ENCODE results near the gene PARP3. TPM values are rescaled to one million over a fixed set of nuclear protein-coding genes. Genes with fewer than 3 reads are reported as not detected.
"Not testable (repeated sequence)": the region's sequence is repeated elsewhere in the genome, so short reads cannot be mapped to it uniquely, and the experiment has no call there.

The PARP3 gene
- total RNA-seq, 2 experiments from 2014 or later = 15.8 to 19.0 TPM

DNA sequence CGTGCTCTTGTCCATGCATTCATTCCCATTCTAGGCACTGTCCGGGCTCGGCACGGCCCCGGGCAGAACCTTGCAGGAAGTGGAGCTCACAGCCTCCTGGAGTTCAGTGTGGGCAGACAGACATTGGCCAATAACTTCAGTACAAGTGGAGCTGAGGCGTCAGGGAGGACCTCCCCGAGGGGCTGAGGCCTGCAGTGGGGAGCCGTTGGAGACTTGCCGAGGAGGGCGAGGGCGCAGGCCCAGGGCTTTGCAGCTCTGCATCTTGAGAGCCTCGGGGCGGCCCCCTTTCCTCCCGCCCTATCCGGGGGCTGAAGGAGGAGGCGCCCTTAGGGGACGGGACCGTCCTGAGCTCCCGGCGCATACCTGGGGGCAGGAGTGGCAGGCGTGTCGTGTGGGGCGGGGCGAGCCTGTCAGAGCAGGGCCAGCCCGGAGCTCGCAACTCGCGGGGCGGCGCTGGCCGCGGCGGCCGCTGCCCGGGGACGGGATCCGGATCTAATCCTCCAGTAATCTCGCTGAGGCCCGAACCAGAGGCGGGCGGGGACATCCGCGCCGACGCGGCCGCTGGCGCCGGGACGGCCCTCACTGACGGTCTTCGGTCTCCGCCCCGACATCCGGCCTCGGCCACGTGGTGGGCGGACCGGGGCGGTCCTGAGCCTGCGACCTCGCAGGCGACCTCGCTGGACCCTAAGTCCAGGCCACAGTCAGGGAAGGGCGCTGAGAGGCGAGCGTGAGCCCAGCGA lies 40.8 kb downstream of the PARP3 start, which contains the start of gene ACY1:
ACY1 (plus strand) TSS at position 698 of the 740 bp plus-strand sequence. CDS start 530 bp downstream, outside the sequence.
- DNase-seq = peak; percentile 83
- Mint-ChIP-seq H3K27me3 (no peaks in the 10 kb centered on the region), H3K4me1 (peaks cover 29% of the 10 kb centered on the region), H3K27ac (peak within 1 kb of the TSS; percentile 88), H3K4me3 (peak within 1 kb of the TSS; percentile 98), H3K9me3 (ENCODE audit: low read depth) (no peaks in the 10 kb centered on the region), H3K36me3 (peaks cover 3% of the 10 kb centered on the region)
- CTCF ChIA-PET = interaction anchor here (0.8 to 4.1 kb wide), 20 partner anchors 9 to 1062 kb away, joined by 3 to 70 read pairs (median 4); partner anchors contain the start of genes ABHD14A, ABHD14B, DUSP7 and GLYCTK
- peak; percentile 85 for ATAC-seq

GRCh38 chr3:51983578-51984268 lies 41.6 kb downstream of the PARP3 start:
- ATAC-seq = peak; percentile 1
- Mint-ChIP-seq H3K9me3 (ENCODE audit: low read depth) (no peaks in the 10 kb centered on the region), H3K4me1 (peaks cover 29% of the 10 kb centered on the region), H3K27me3 (no peaks in the 10 kb centered on the region), H3K4me3 (peak overlapping the region; percentile 98), H3K27ac (peak overlapping the region; percentile 88), H3K36me3 (peaks cover 3% of the 10 kb centered on the region)
- CTCF ChIA-PET = interaction anchor here (0.7 to 4.1 kb wide), 14 partner anchors 8 to 304 kb away, joined by 3 to 70 read pairs (median 7); partner anchors contain the start of genes ABHD14A, ABHD14B, DUSP7 and GLYCTK
- DNase-seq = no peak

DNA sequence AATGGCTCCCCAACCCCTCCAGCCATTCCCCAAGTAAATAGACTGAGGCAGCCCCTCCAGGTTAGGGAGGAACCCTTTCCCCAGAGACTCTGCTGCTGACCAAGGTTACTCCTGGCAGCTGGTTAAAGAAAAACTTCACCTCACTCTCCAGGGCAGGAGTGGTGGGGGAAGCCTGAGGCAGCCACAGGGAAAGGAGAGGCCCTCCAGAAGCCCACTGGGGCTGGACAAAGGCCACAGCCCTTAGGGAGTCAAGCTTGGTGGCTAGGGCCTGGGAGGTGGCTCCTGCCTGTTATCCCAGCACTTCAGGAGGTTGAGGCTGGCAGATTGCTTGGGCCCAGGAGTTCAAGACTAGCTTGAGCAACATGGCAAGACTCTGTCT lies 42.1 kb downstream of the PARP3 start:
- peaks cover 29% of the 10 kb centered on the region for H3K4me1 Mint-ChIP-seq
- H3K27ac Mint-ChIP-seq = peak overlapping the region; percentile 52
- CTCF ChIA-PET = interaction anchor here (0.8 to 4.1 kb wide), 5 partner anchors 11 to 68 kb away, joined by 4 to 70 read pairs (median 24); partner anchors contain the start of genes ABHD14A, ABHD14B, PARP3 and RPL29
- H3K27me3 Mint-ChIP-seq = no peaks in the 10 kb centered on the region
- H3K4me3 Mint-ChIP-seq = no peak overlapping the region
- peaks cover 3% of the 10 kb centered on the region for H3K36me3 Mint-ChIP-seq
- ATAC-seq (no peak), DNase-seq (no peak)
- no peaks in the 10 kb centered on the region for H3K9me3 Mint-ChIP-seq (ENCODE audit: low read depth)

- Mint-ChIP-seq H3K4me1 (peaks cover 29% of the 10 kb centered on the region), H3K4me3 (no peak overlapping the region), H3K27ac (peak overlapping the region; percentile 42), H3K36me3 (peaks cover 3% of the 10 kb centered on the region), H3K27me3 (no peaks in the 10 kb centered on the region), H3K9me3 (ENCODE audit: low read depth) (no peaks in the 10 kb centered on the region)
- CTCF ChIA-PET = interaction anchor here (3.6 to 4.1 kb wide), 3 partner anchors 10 to 43 kb away, joined by 24 to 70 read pairs (median 34); partner anchors contain the start of genes ABHD14A, ABHD14B, PARP3 and RPL29
- ATAC-seq = no peak
- no peak for DNase-seq
Measured at GRCh38 chr3:51985063-51985462, 42.9 kb downstream of the PARP3 start.

DNA sequence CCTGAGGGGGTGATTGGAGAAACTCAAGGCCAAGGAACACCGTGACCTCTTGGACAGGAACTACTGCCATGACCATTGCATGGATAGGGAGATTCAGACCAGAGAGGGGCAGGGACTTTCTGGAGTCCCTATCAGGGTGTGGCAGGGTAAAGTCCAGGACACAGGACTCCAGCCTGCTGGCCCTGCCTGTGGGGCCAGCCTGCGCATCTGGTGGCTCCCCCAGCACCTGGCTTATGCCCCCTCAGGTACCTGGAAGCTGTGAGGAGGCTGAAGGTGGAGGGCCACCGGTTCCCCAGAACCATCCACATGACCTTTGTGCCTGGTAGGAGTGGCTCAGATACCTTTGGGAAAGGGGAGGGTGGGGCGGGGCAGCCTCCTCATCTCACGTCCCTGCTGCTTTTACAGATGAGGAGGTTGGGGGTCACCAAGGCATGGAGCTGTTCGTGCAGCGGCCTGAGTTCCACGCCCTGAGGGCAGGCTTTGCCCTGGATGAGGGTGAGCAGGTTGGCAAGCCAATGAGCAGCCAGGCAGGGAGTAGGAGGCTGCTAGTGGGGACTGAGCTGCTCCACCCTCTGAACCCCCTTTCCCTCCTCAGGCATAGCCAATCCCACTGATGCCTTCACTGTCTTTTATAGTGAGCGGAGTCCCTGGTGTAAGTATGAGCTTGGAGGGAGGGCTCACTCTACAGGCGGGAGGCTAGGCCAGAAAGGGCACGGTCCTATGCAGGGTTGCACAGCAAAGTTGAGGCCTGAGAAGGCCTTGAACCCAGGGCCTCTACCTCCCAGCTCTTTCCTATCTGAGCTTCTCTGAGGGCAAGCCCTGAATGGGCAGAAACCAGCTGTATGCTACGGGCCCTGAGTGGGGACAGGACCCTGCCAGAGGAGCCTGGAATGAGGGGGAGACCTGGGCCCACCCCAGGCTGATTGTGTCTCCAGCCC lies 44.1 kb downstream of the PARP3 start:
- CTCF ChIA-PET = interaction anchor here (1.3 to 1.6 kb wide), 3 partner anchors 13 to 26 kb away, joined by 4 to 5 read pairs (median 5); partner anchors contain the start of gene ABHD14B
- Mint-ChIP-seq H3K9me3 (ENCODE audit: low read depth) (no peaks in the 10 kb centered on the region), H3K4me3 (no peak overlapping the region), H3K27me3 (no peaks in the 10 kb centered on the region), H3K4me1 (peaks cover 25% of the 10 kb centered on the region), H3K36me3 (peaks cover 3% of the 10 kb centered on the region), H3K27ac (no peak overlapping the region)
- ATAC-seq = no peak
- no peak for DNase-seq

DNA sequence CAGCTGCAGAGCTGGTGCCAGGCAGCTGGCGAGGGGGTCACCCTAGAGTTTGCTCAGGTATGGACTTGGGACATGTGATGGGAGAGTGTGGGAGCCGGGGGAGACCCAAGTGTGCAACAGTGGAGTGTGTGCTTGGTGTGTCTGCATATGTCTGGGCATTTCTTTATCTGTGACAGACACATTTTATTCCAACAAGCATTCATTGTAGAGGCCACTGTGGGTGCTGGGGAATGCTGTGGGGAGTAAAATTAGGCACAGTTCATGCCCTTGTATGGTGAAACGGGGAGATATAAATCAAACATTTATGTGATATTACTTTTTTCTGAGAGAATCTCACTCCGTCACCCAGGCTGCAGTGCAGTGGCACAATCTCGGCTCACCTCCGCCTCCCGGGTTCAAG lies 45.4 kb downstream of the PARP3 start:
- no peak for ATAC-seq
- no peak for DNase-seq
- Mint-ChIP-seq H3K27me3 (no peaks in the 10 kb centered on the region), H3K9me3 (ENCODE audit: low read depth) (no peaks in the 10 kb centered on the region), H3K4me3 (no peak overlapping the region), H3K4me1 (peaks cover 25% of the 10 kb centered on the region), H3K36me3 (peaks cover 7% of the 10 kb centered on the region), H3K27ac (no peak overlapping the region)
- CTCF ChIA-PET = interaction anchor here (1.3 to 1.5 kb wide), 2 partner anchors 13 to 25 kb away, joined by 4 to 5 read pairs; no protein-coding TSS in a partner anchor

DNA sequence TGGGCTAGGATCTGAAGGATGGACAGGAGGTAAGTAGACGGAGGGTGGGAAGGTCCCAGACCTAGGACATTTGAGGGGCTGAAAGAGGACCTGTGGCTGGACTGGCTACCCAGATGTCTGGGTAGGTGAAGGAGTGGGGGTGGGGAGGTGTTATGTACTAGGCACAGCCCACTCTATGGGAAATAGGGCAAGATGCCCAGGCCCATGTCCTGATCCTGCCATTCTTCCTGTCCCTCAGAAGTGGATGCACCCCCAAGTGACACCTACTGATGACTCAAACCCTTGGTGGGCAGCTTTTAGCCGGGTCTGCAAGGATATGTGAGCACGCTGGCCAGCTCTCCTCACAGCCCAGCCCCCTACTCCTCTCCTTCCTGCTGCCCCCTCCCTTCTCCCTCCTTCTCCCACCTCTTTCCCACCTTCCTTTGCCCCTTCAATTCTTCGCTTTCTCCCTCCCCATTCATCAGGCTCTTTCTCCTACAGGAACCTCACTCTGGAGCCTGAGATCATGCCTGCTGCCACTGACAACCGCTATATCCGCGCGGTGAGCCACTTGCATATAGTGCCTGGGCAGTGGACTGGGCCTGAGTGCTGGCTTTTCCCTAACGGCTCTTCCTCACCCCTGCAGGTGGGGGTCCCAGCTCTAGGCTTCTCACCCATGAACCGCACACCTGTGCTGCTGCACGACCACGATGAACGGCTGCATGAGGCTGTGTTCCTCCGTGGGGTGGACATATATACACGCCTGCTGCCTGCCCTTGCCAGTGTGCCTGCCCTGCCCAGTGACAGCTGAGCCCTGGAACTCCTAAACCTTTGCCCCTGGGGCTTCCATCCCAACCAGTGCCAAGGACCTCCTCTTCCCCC lies 46.4 kb downstream of the PARP3 start:
- Mint-ChIP-seq H3K27ac (no peak overlapping the region), H3K27me3 (no peaks in the 10 kb centered on the region), H3K36me3 (peaks cover 14% of the 10 kb centered on the region), H3K4me1 (peaks cover 29% of the 10 kb centered on the region), H3K4me3 (no peak overlapping the region), H3K9me3 (ENCODE audit: low read depth) (no peaks in the 10 kb centered on the region)
- DNase-seq (no peak), ATAC-seq (no peak)
- CTCF ChIA-PET = interaction anchor here (1.3 kb wide), 1 partner anchor 13 kb away, joined by 5 read pairs; no protein-coding TSS in a partner anchor

- H3K9me3 Mint-ChIP-seq (ENCODE audit: low read depth); H3K27me3 Mint-ChIP-seq; H3K4me3 Mint-ChIP-seq; H3K27ac Mint-ChIP-seq; DNase-seq; ATAC-seq: not testable (repeated sequence)
- H3K4me1 Mint-ChIP-seq = peaks cover 37% of the 10 kb centered on the region
- CTCF ChIA-PET = interaction anchor here (2.8 kb wide), 1 partner anchor 8 kb away, joined by 14 read pairs; the partner anchor contains the start of gene ACY1
- H3K36me3 Mint-ChIP-seq = peaks cover 31% of the 10 kb centered on the region
Measured at GRCh38 chr3:51990501-51990971, 48.4 kb downstream of the PARP3 start.

DNA sequence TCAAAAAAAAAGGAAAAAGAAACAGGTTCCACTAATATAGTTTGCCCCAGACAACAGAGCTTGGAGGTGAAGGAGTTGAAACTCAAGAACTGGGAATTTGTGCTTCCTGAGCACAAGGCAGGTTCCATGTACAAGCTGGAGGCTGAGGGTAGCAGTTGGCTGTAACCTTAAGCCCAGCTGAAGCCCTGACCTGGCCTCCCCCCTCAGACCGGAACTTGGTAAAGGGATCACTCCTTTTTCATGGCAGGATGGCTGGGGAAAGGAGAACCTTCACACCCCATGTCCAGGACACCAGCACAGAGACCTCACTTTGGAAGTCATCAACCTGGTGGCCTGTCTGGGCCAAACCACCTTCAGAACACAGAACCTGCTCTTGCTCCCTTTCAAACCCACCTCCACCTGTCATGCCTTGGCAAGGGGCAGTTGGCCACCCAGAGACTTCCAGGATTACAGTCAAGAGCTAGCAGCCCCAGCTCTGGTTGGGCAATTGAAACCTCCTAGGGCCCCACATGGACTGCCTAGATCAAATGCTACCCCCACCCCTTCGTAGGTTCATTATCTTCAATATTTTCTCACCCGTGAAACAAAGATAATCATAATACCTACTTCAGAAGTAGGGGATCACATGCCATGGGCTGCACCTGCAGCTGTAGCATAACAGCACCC lies 50.0 kb downstream of the PARP3 start:
- CTCF ChIA-PET = interaction anchor here (1.5 to 2.8 kb wide), 4 partner anchors 10 to 131 kb away, joined by 3 to 14 read pairs (median 8); partner anchors contain the start of genes ABHD14B, ACY1 and RRP9
- H3K36me3 Mint-ChIP-seq = peaks cover 32% of the 10 kb centered on the region
- peaks cover 42% of the 10 kb centered on the region for H3K4me1 Mint-ChIP-seq
- no peak for DNase-seq
- H3K27ac Mint-ChIP-seq = peak overlapping the region; percentile 15
- H3K27me3 Mint-ChIP-seq = peaks cover 6% of the 10 kb centered on the region
- H3K9me3 Mint-ChIP-seq (ENCODE audit: low read depth) = no peaks in the 10 kb centered on the region
- no peak overlapping the region for H3K4me3 Mint-ChIP-seq
- no peak for ATAC-seq

- CTCF ChIA-PET = interaction anchor here (2.8 kb wide), 1 partner anchor 11 kb away, joined by 14 read pairs; the partner anchor contains the start of gene ACY1
- H3K27me3 Mint-ChIP-seq; H3K9me3 Mint-ChIP-seq (ENCODE audit: low read depth); H3K27ac Mint-ChIP-seq; ATAC-seq; DNase-seq: not testable (repeated sequence)
- H3K4me3 Mint-ChIP-seq = peak overlapping the region; percentile 21
- H3K36me3 Mint-ChIP-seq = peaks cover 32% of the 10 kb centered on the region
- peaks cover 42% of the 10 kb centered on the region for H3K4me1 Mint-ChIP-seq
Measured at GRCh38 chr3:51993657-51994056, 51.5 kb downstream of the PARP3 start.

DNA sequence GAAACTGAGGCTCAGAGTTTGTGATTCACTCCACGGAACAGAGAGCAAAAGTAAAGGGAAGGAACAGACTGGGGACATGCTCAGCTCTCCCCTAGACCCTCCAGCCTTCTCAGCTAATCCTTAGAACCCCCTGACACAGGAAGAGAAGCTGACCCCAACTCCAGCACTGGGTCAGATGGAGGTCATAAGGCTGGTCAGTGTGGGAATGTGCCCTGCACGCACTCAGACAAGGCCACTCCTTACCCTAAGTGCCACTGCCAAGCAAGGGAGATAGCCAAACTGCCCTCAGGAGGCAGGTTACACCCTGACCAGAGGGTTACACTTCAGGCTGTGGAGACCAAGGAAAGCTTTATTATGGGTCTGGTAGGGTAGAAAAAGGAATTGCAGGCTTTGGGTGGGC lies 52.4 kb downstream of the PARP3 start:
- H3K9me3 Mint-ChIP-seq (ENCODE audit: low read depth) = no peaks in the 10 kb centered on the region
- CTCF ChIA-PET = interaction anchor here (0.9 to 2.4 kb wide), 6 partner anchors 11 to 225 kb away, joined by 3 to 34 read pairs (median 6); partner anchors contain the start of genes ABHD14A, ABHD14B, ACY1 and POC1A

More for the DNA sequence above, 52.4 kb downstream of the PARP3 start:
- Mint-ChIP-seq H3K4me3 (peak overlapping the region; percentile 97), H3K27ac (peak overlapping the region; percentile 97), H3K4me1 (peaks cover 42% of the 10 kb centered on the region), H3K27me3 (peaks cover 11% of the 10 kb centered on the region), H3K36me3 (peaks cover 32% of the 10 kb centered on the region)
- ATAC-seq (no peak), DNase-seq (no peak)

Measured in activated CD8-positive, alpha-beta memory T cell treated with anti-CD3 and anti-CD28 coated beads, Interleukin-2, amount 10 ng/mL, durations not matched to agents 7 days and 5 days (primary cell).